GM19372 (cell line): ENCODE data around the gene DLGAP1.
"Not testable (repeated sequence)": the region's sequence is repeated elsewhere in the genome, so short reads cannot be mapped to it uniquely, and the experiment has no call there.

ENCODE experiments used
- ATAC-seq: cut with Tn5 transposase; IDR thresholded peaks from one replicate; pipeline ENCODE4 v1.9.1; 2021; ENCODE audit warnings: mild to moderate bottlenecking, low read depth, moderate library complexity; ENCODE audit not compliant: unreplicated experiment

The DLGAP1 gene

GRCh38 chr18:3472121-3472520 is 983.0 kb downstream of the DLGAP1 start:
- ATAC-seq, result not testable (repeated sequence)

- no peak for ATAC-seq
Measured at GRCh38 chr18:3471141-3471648, 983.9 kb downstream of the DLGAP1 start.

GRCh38 chr18:3468833-3469232 is 986.3 kb downstream of the DLGAP1 start:
- no peak for ATAC-seq

GRCh38 chr18:3468066-3468705 is 986.9 kb downstream of the DLGAP1 start:
- ATAC-seq, result no peak

GRCh38 chr18:3466872-3467271 is 988.2 kb downstream of the DLGAP1 start:
- ATAC-seq, result no peak

GRCh38 chr18:3466045-3466444 is 989.1 kb downstream of the DLGAP1 start:
- ATAC-seq, result no peak

GRCh38 chr18:3463051-3463450 is 992.1 kb downstream of the DLGAP1 start:
- ATAC-seq, result no peak

GRCh38 chr18:3461704-3462103 is 993.4 kb downstream of the DLGAP1 start:
- ATAC-seq, result no peak

- ATAC-seq, result no peak
Measured at GRCh38 chr18:3460823-3461398, 994.2 kb downstream of the DLGAP1 start.

- ATAC-seq, result no peak
Measured at GRCh38 chr18:3458952-3459853, 995.9 kb downstream of the DLGAP1 start.

GRCh38 chr18:3458378-3458777 is 996.7 kb downstream of the DLGAP1 start:
- ATAC-seq, result no peak

- ATAC-seq, result no peak
Measured at GRCh38 chr18:3457261-3457724, 997.8 kb downstream of the DLGAP1 start.

- no peak for ATAC-seq
Measured at GRCh38 chr18:3456686-3457069, 998.4 kb downstream of the DLGAP1 start.

- no peak for ATAC-seq
Measured at GRCh38 chr18:3455907-3456685, 999.0 kb downstream of the DLGAP1 start.

- ATAC-seq, result no peak
Measured at GRCh38 chr18:3455090-3455635, 999.9 kb downstream of the DLGAP1 start.

GRCh38 chr18:3454365-3455089 is 1000.6 kb downstream of the DLGAP1 start:
- no peak for ATAC-seq

- ATAC-seq, result no peak
Measured at GRCh38 chr18:3453540-3454364, 1001.4 kb downstream of the DLGAP1 start.

- ATAC-seq, result no peak
Measured at GRCh38 chr18:3452750-3453539, 1002.2 kb downstream of the DLGAP1 start.
